Endothelial cell of umbilical vein (primary cell): Measurements from ENCODE around the gene SPAG6. TPM values are rescaled to one million over a fixed set of nuclear protein-coding genes. Genes with fewer than 3 reads are reported as not detected.
A peak's percentile ranks its signal among the peaks of the same experiment; 100 is the strongest.

Source experiments
- BruUV-seq: library from RNA; stranded (reverse); fragments of 400-500 nt; replicated peaks from 2 replicates; lab custom pipeline; 2021; lab: Mats Ljungman, UMichigan
- CTCF ChIA-PET: fragments of 300-600, 350-600 bp; sonication (Branson Sonifier 250); formaldehyde crosslinking; loops from one replicate; lab custom pipeline; 2021; ENCODE audit warnings: antibody characterized with exemption, inconsistent platforms; lab: Charles Lee
- POLR2A ChIA-PET: fragments of 300-600, 350-600 bp; sonication (Branson Sonifier 250); formaldehyde crosslinking; loops from one replicate; lab custom pipeline; 2021; ENCODE audit warnings: antibody characterized with exemption, inconsistent platforms; lab: Charles Lee
- DNase-seq: peaks from one replicate; pipeline ENCODE4 v3.0.0-alpha.2; 2011; ENCODE audit warnings: low read depth, low spot score
- FAIRE-seq: peaks from 2 replicates; lab custom pipeline; 2011; peaks lifted over from hg19 to GRCh38; lab: Jason Lieb, UNC
- H2AFZ ChIP-seq: 2 replicates; pipeline ENCODE4 v1.6.0; 2012; ENCODE audit warnings: low read depth, low read length, control low read depth, inconsistent platforms
- H3K27ac ChIP-seq: 2 replicates; pipeline ENCODE4 v1.5.1; 2011; ENCODE audit warnings: low read depth, mild to moderate bottlenecking, control low read depth, low read length, moderate library complexity; ENCODE audit not compliant: insufficient read depth
- H3K27me3 ChIP-seq, 2 experiments: 2 replicates each; pipeline versions ENCODE4 v1.6.0 to v1.6.1; 2011; ENCODE audit warnings: low read length in 2 of 2, mixed read lengths in 1 of 2; ENCODE audit not compliant: control insufficient read depth in 2 of 2, insufficient read depth in 2 of 2
- H3K36me3 ChIP-seq, 2 experiments: 2 replicates in 1 of 2; 3 replicates in 1 of 2; pipeline ENCODE4 v1.5.1; 2011; ENCODE audit warnings: low read length in 2 of 2, mild to moderate bottlenecking in 1 of 2, moderate library complexity in 1 of 2; ENCODE audit not compliant: control insufficient read depth in 2 of 2, insufficient read depth in 2 of 2; ENCODE audit errors: extremely low read depth in 1 of 2
- H3K4me1 ChIP-seq: 3 replicates; pipeline ENCODE4 v1.5.1; 2011; ENCODE audit warnings: mild to moderate bottlenecking, low read length; ENCODE audit not compliant: control insufficient read depth, insufficient read depth; ENCODE audit errors: extremely low read depth
- H3K4me2 ChIP-seq: 2 replicates; pipeline ENCODE4 v1.6.1; 2011; ENCODE audit warnings: low read length, control low read depth, mixed read lengths; ENCODE audit not compliant: insufficient read depth
- H3K4me3 ChIP-seq, 3 experiments: fragments of 200-600 bp in 1 of 3; sonication (generic), shearing (Covaris generic) in 1 of 3; replicated peaks in 1 of 3; 2 replicates each; pipeline ENCODE4 v1.5.1; 2011 to 2016; ENCODE audit warnings: control low read depth in 3 of 3, low read length in 3 of 3, mild to moderate bottlenecking in 2 of 3, inconsistent platforms in 1 of 3, low read depth in 1 of 3, moderate library complexity in 1 of 3; ENCODE audit not compliant: insufficient read depth in 1 of 3
- H3K79me2 ChIP-seq: 2 replicates; pipeline ENCODE4 v1.6.0; 2012; ENCODE audit warnings: low read length, inconsistent platforms; ENCODE audit not compliant: control insufficient read depth, insufficient read depth
- H3K9ac ChIP-seq: replicated peaks from 2 replicates; pipeline ENCODE3; 2011; ENCODE audit warnings: low read length, control low read depth; ENCODE audit not compliant: insufficient read depth; ENCODE audit errors: extremely low read depth
- H3K9me1 ChIP-seq: replicated peaks from 3 replicates; pipeline ENCODE4 v1.6.0; 2011; ENCODE audit warnings: mild to moderate bottlenecking, low read length; ENCODE audit not compliant: control insufficient read depth, insufficient read depth; ENCODE audit errors: extremely low read depth
- H3K9me3 ChIP-seq: replicated peaks from 2 replicates; pipeline ENCODE4 v1.5.1; 2012; ENCODE audit warnings: low read length, inconsistent platforms; ENCODE audit not compliant: control insufficient read depth, insufficient read depth
- H4K20me1 ChIP-seq: replicated peaks from 2 replicates; pipeline ENCODE3; 2011; ENCODE audit warnings: mild to moderate bottlenecking, low read length; ENCODE audit not compliant: control insufficient read depth, insufficient read depth; ENCODE audit errors: extremely low read depth
- EZH2 ChIP-seq: IDR thresholded peaks from 2 replicates; pipeline ENCODE4 v1.6.1; 2012; ENCODE audit warnings: borderline replicate concordance, low read depth, mild to moderate bottlenecking, moderate library complexity, low read length, inconsistent platforms; ENCODE audit not compliant: severe bottlenecking
- FOS ChIP-seq: IDR thresholded peaks from 2 replicates; pipeline ENCODE4 v1.6.1; 2011; ENCODE audit warnings: mild to moderate bottlenecking, low read length, moderate library complexity, borderline replicate concordance; ENCODE audit not compliant: insufficient read depth
- GATA2 ChIP-seq: IDR thresholded peaks from 2 replicates; pipeline ENCODE4 v1.7.0; 2011; ENCODE audit warnings: low read depth, mild to moderate bottlenecking, moderate library complexity, mixed read lengths, low read length; ENCODE audit not compliant: insufficient read length, insufficient read depth
- JUN ChIP-seq: IDR thresholded peaks from 2 replicates; pipeline ENCODE4 v1.6.1; 2011; ENCODE audit warnings: borderline replicate concordance, low read depth; ENCODE audit not compliant: insufficient read length, insufficient read depth
- MYC ChIP-seq: IDR thresholded peaks from one replicate; pipeline ENCODE4 v1.6.1; 2011; ENCODE audit warnings: mild to moderate bottlenecking, low read depth, low read length
- POLR2A ChIP-seq: IDR thresholded peaks from 2 replicates; pipeline ENCODE4 v1.6.1; 2012; ENCODE audit warnings: low read depth, mild to moderate bottlenecking, control low read depth, low read length
- POLR2AphosphoS5 ChIP-seq: IDR thresholded peaks from 2 replicates; pipeline ENCODE4 v1.6.1; 2012; ENCODE audit warnings: low read depth, mild to moderate bottlenecking, control low read depth, low read length, moderate library complexity; ENCODE audit not compliant: insufficient read depth
- dilution Hi-C: fragments of 300-500 bp; cut with MboI; formaldehyde crosslinking; loops from one replicate; pipeline ENCODE4 v1.15.0; 2019; ENCODE audit warnings: low sequenced_read_pairs; ENCODE audit not compliant: extremely low pct_ligation_motif_present
- intact Hi-C: fragments of 100-400 bp; cut with micrococcal nuclease; formaldehyde crosslinking; loops from one replicate; pipeline ENCODE4 v1.10.0; 2022
- polyA plus RNA-seq, 4 experiments: library from polyadenylated mRNA; depleted of rRNA in 3 of 4; stranded (reverse) in 3 of 4; unstranded in 1 of 4; fragments of >200 nt; gene quantifications; 2 replicates each; pipeline versions ENCODE4 v1.2.1 to v1.2.3, GENCODE V29; 2011 to 2012; ENCODE audit warnings: missing spikeins in 1 of 4
- total RNA-seq: library from RNA; stranded (reverse); gene quantifications from 2 replicates; pipeline ENCODE4 v1.2.3, GENCODE V29; 2021
- TF ChIP-seq, protein P1 (sequence below): IDR thresholded peaks from 2 replicates; pipeline ENCODE4 v1.6.1; 2011; ENCODE audit not compliant: insufficient read depth, insufficient read length
- TF ChIP-seq, protein P2 (sequence below), 2 donors: IDR thresholded peaks; 1 replicate in 1 of 2; 2 replicates in 1 of 2; pipeline ENCODE4 v1.5.1; 2011; ENCODE audit warnings: low read length in 2 of 2, mild to moderate bottlenecking in 2 of 2, moderate library complexity in 2 of 2, control low read depth in 1 of 2, inconsistent platforms in 1 of 2, low read depth in 1 of 2; ENCODE audit not compliant: insufficient read depth in 1 of 2; ENCODE audit errors: extremely low read depth in 1 of 2

The SPAG6 gene
- total and polyA plus RNA-seq, 2 donors (not counting 3 experiments of a cell fraction or from before 2014, with no cell fraction given), result not detected

DNA sequence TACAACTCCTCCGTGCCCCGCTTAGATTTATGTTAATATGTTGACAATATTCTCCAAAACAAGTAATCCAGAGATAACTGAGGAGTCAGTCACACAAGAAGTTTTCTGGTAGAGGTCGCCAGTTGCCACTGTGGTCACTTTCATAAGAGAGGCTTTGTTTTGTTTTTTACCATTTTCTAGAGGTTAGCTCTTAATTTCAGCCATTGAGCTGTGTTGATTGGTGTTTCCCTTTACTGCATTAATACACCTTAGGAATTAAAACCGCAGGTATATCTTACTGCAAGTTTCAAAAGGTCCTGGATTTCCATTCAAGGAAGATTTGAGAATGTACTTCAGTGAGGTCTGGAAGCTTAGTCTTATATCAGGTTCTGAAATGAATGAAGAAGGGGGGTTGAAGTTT is 20.9 kb upstream of the SPAG6 start:
- Histone ChIP-seq H3K36me3 (peaks cover 0 to 3% of the 10 kb centered on the region in 2 experiments), H3K9me3 (no peaks in the 10 kb centered on the region), H3K9ac (no peak overlapping the region), H3K27me3 (peaks cover 23 to 32% of the 10 kb centered on the region in 2 experiments), H3K4me2 (peak overlapping the region; percentile 95), H2AFZ (no peak overlapping the region), H3K4me3 (no peak overlapping the region), H4K20me1 (peaks cover 10% of the 10 kb centered on the region), H3K27ac (no peak overlapping the region), H3K79me2 (no peaks in the 10 kb centered on the region), H3K9me1 (no peaks in the 10 kb centered on the region), H3K4me1 (peaks cover 23% of the 10 kb centered on the region)
- ChIA-PET POLR2A (no interaction called here), CTCF (interaction anchor here (0.9 kb wide), 1 partner anchor 19 kb away, joined by 3 read pairs; no protein-coding TSS in a partner anchor)
- DNase-seq, result no peak
- intact Hi-C loops (loop anchor here (5.0 to 10.0 kb wide), 2 partner anchors 663 to 800 kb away; partner anchors contain the start of gene SKIDA1), dilution Hi-C loops (no loop called here)
- no peak for TF ChIP-seq POLR2AphosphoS5
- no peak for TF ChIP-seq EZH2
- TF ChIP-seq, protein P1, sequence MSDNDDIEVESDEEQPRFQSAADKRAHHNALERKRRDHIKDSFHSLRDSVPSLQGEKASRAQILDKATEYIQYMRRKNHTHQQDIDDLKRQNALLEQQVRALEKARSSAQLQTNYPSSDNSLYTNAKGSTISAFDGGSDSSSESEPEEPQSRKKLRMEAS, result no peak
- TF ChIP-seq POLR2A, result no peak
- no peak for TF ChIP-seq GATA2
- TF ChIP-seq FOS, result no peak
- TF ChIP-seq JUN, result no peak
- no TSS peak for BruUV-seq
- FAIRE-seq, result no peak

DNA sequence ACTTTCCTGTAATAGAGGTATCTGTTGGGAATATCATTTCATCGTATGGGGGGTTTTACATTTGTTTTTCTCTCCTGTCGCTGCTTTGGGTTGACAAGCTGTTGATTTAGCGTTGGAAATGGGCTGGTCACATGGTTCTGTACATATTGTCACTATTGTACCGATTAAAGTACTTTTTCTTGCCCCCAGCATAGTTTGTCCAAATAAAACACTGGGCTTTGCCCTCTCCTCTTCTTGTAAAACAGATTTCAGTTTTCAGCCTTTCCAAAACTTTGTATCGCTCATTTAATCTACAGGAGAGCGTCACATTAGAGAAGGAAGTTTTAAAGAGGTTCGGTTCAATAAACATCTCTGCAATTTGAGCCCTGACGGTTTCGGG is 20.4 kb upstream of the SPAG6 start:
- Histone ChIP-seq H3K27me3 (peaks cover 23 to 32% of the 10 kb centered on the region in 2 experiments), H3K4me2 (peak overlapping the region; percentile 95), H3K4me1 (peaks cover 21% of the 10 kb centered on the region), H3K4me3 (peak overlapping the region; percentile 64 to 83 (median 82)), H2AFZ (no peak overlapping the region), H3K9ac (peak overlapping the region; percentile 44), H3K9me3 (no peaks in the 10 kb centered on the region), H3K79me2 (no peaks in the 10 kb centered on the region), H4K20me1 (peaks cover 10% of the 10 kb centered on the region), H3K36me3 (peaks cover 3 to 6% of the 10 kb centered on the region in 2 experiments), H3K27ac (no peak overlapping the region), H3K9me1 (no peaks in the 10 kb centered on the region)
- TF ChIP-seq, protein P2, sequence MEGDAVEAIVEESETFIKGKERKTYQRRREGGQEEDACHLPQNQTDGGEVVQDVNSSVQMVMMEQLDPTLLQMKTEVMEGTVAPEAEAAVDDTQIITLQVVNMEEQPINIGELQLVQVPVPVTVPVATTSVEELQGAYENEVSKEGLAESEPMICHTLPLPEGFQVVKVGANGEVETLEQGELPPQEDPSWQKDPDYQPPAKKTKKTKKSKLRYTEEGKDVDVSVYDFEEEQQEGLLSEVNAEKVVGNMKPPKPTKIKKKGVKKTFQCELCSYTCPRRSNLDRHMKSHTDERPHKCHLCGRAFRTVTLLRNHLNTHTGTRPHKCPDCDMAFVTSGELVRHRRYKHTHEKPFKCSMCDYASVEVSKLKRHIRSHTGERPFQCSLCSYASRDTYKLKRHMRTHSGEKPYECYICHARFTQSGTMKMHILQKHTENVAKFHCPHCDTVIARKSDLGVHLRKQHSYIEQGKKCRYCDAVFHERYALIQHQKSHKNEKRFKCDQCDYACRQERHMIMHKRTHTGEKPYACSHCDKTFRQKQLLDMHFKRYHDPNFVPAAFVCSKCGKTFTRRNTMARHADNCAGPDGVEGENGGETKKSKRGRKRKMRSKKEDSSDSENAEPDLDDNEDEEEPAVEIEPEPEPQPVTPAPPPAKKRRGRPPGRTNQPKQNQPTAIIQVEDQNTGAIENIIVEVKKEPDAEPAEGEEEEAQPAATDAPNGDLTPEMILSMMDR (IDR thresholded peaks at IDR 0.05; ENCODE audit: extremely low read depth in 1 of 2, insufficient read depth in 1 of 2, low read depth in 1 of 2, low read length in 2 of 2), result no peak
- TF ChIP-seq JUN (no peak), EZH2 (no peak), MYC (no peak), FOS (no peak), GATA2 (no peak), POLR2A (no peak), POLR2AphosphoS5 (no peak)
- TF ChIP-seq, protein P1, result no peak
- DNase-seq (no peak), FAIRE-seq (no peak)
- POLR2A ChIA-PET, result no interaction called here
- intact Hi-C loops (loop anchor here (5.0 to 10.0 kb wide), 2 partner anchors 662 to 800 kb away; partner anchors contain the start of gene SKIDA1), dilution Hi-C loops (no loop called here)
- CTCF ChIA-PET, result interaction anchor here (0.6 to 1.0 kb wide), 3 partner anchors 9 to 222 kb away, joined by 3 read pairs; partner anchors contain the start of gene COMMD3
- BruUV-seq, result no TSS peak
